HG02571 (cell line): ENCODE measurements around the gene ASAP2.
"Not testable (repeated sequence)": the region's sequence is repeated elsewhere in the genome, so short reads cannot be mapped to it uniquely, and the experiment has no call there.

Experiments
- ATAC-seq: cut with Tn5 transposase; IDR thresholded peaks from one replicate; pipeline ENCODE4 v1.9.1; 2021; ENCODE audit warnings: mild to moderate bottlenecking, moderate library complexity; ENCODE audit not compliant: unreplicated experiment

ASAP2 gene

GRCh38 chr2:9250091-9250490 lies 43.5 kb downstream of the ASAP2 start:
- no peak for ATAC-seq

- ATAC-seq: no peak
These were observed 44.0 kb downstream of the ASAP2 start for GRCh38 chr2:9250498-9251153.

GRCh38 chr2:9251154-9252001 lies 44.8 kb downstream of the ASAP2 start:
- no peak for ATAC-seq

GRCh38 chr2:9252002-9252357 lies 45.4 kb downstream of the ASAP2 start:
- ATAC-seq: no peak

GRCh38 chr2:9255416-9255815 lies 48.8 kb downstream of the ASAP2 start:
- no peak for ATAC-seq

- ATAC-seq: no peak
These were observed 49.5 kb downstream of the ASAP2 start for GRCh38 chr2:9256147-9256546.

- ATAC-seq: no peak
These were observed 50.0 kb downstream of the ASAP2 start for GRCh38 chr2:9256570-9257043.

- no peak for ATAC-seq
These were observed 51.9 kb downstream of the ASAP2 start for GRCh38 chr2:9258501-9258900.

- no peak for ATAC-seq
These were observed 52.4 kb downstream of the ASAP2 start for GRCh38 chr2:9258953-9259399.

GRCh38 chr2:9260464-9260918 lies 53.9 kb downstream of the ASAP2 start:
- ATAC-seq: no peak

- no peak for ATAC-seq
These were observed 54.7 kb downstream of the ASAP2 start for GRCh38 chr2:9261231-9261883.

GRCh38 chr2:9262671-9263171 lies 56.1 kb downstream of the ASAP2 start:
- ATAC-seq: no peak

- no peak for ATAC-seq
These were observed 56.8 kb downstream of the ASAP2 start for GRCh38 chr2:9263428-9263827.

GRCh38 chr2:9264301-9264700 lies 57.7 kb downstream of the ASAP2 start:
- ATAC-seq: no peak

GRCh38 chr2:9266711-9267110 lies 60.1 kb downstream of the ASAP2 start:
- ATAC-seq: no peak

GRCh38 chr2:9267286-9267685 lies 60.7 kb downstream of the ASAP2 start:
- ATAC-seq: not testable (repeated sequence)

GRCh38 chr2:9268301-9269080 lies 61.9 kb downstream of the ASAP2 start:
- ATAC-seq: no peak

GRCh38 chr2:9269295-9269694 lies 62.7 kb downstream of the ASAP2 start:
- no peak for ATAC-seq

- no peak for ATAC-seq
These were observed 63.2 kb downstream of the ASAP2 start for GRCh38 chr2:9269695-9270360.

- no peak for ATAC-seq
These were observed 64.5 kb downstream of the ASAP2 start for GRCh38 chr2:9271091-9271490.
